H1 (cell line): Measurements from ENCODE around the gene KIAA0040. TPM values are rescaled to one million over a fixed set of nuclear protein-coding genes. Genes with fewer than 3 reads are reported as not detected.
A peak's percentile ranks its signal among the peaks of the same experiment; 100 is the strongest.

Experiments used
- CTCF ChIA-PET: fragments of 300-600 bp; sonication (Branson Sonifier 250); formaldehyde crosslinking; loops from one replicate; lab custom pipeline; 2021; ENCODE audit not compliant: partially characterized antibody; lab: Charles Lee
- POLR2A ChIA-PET: fragments of 300-600 bp; sonication (Branson Sonifier 250); formaldehyde crosslinking; loops from one replicate; lab custom pipeline; 2021; ENCODE audit warnings: inconsistent platforms; ENCODE audit not compliant: partially characterized antibody; lab: Charles Lee
- DNase-seq, 2 experiments: peaks; one replicate each; pipeline versions ENCODE4 v3.0.0 to v3.0.0-alpha.2; 2010 to 2022; ENCODE audit warnings: low spot score in 2 of 2, low read depth in 1 of 2, mixed read lengths in 1 of 2
- FAIRE-seq: peaks from 2 replicates; lab custom pipeline; 2011; peaks lifted over from hg19 to GRCh38; lab: Jason Lieb, UNC
- H2AFZ ChIP-seq: 2 replicates; pipeline ENCODE4 v1.8.1; 2012; ENCODE audit warnings: low read length, inconsistent platforms
- H2AK5ac ChIP-seq: 2 replicates; pipeline ENCODE4 v1.6.1; 2013; ENCODE audit warnings: low read depth, low read length
- H2BK120ac ChIP-seq: replicated peaks from 2 replicates; pipeline ENCODE3; 2013; ENCODE audit warnings: low read depth, low read length, inconsistent platforms
- H2BK12ac ChIP-seq: 2 replicates; pipeline ENCODE4 v1.6.1; 2013; ENCODE audit warnings: low read depth, low read length
- H2BK15ac ChIP-seq: 2 replicates; pipeline ENCODE4 v1.6.1; 2013; ENCODE audit warnings: low read length
- H2BK20ac ChIP-seq: 2 replicates; pipeline ENCODE4 v1.6.1; 2013; ENCODE audit warnings: low read length
- H2BK5ac ChIP-seq: 2 replicates; pipeline ENCODE4 v1.6.1; 2013; ENCODE audit warnings: low read depth, low read length
- H3K14ac ChIP-seq: 2 replicates; pipeline ENCODE4 v1.6.1; 2013; ENCODE audit warnings: inconsistent platforms; ENCODE audit not compliant: insufficient read length
- H3K18ac ChIP-seq: 2 replicates; pipeline ENCODE4 v1.6.1; 2013; ENCODE audit warnings: low read length; ENCODE audit errors: extremely low read depth
- H3K23ac ChIP-seq: 2 replicates; pipeline ENCODE4 v1.6.1; 2013; ENCODE audit warnings: inconsistent platforms; ENCODE audit not compliant: insufficient read length
- H3K23me2 ChIP-seq: 2 replicates; pipeline ENCODE4 v1.6.1; 2013; ENCODE audit warnings: low read depth, low read length
- H3K27ac ChIP-seq: 2 replicates; pipeline ENCODE4 v1.6.1; 2011; ENCODE audit warnings: low read depth, low read length, inconsistent platforms
- H3K27me3 ChIP-seq, 4 experiments: replicated peaks in 1 of 4; 1 replicate in 1 of 4; 2 replicates in 3 of 4; pipeline versions ENCODE4 v1.6.1 to v1.8.1; 2011 to 2013; ENCODE audit warnings: low read length in 3 of 4, mild to moderate bottlenecking in 3 of 4, inconsistent platforms in 2 of 4, mixed read lengths in 2 of 4, moderate library complexity in 1 of 4; ENCODE audit not compliant: control insufficient read depth in 3 of 4, insufficient read depth in 3 of 4; ENCODE audit errors: extremely low read depth in 1 of 4
- H3K36me3 ChIP-seq, 4 experiments: 2 replicates each; pipeline versions ENCODE4 v1.6.1 to v1.8.1; 2011 to 2013; ENCODE audit warnings: mild to moderate bottlenecking in 4 of 4, low read length in 3 of 4, moderate library complexity in 2 of 4, control low read depth in 1 of 4, inconsistent platforms in 1 of 4; ENCODE audit not compliant: insufficient read depth in 4 of 4, control insufficient read depth in 2 of 4
- H3K4ac ChIP-seq: replicated peaks from 2 replicates; pipeline ENCODE3; 2013; ENCODE audit warnings: low read length, low read depth, mixed read lengths, inconsistent platforms; ENCODE audit not compliant: insufficient read length
- H3K4me1 ChIP-seq, 4 experiments: replicated peaks in 1 of 4; 1 replicate in 1 of 4; 2 replicates in 3 of 4; pipeline versions ENCODE4 v1.6.1 to v1.8.1; 2011 to 2013; ENCODE audit warnings: low read length in 3 of 4, inconsistent platforms in 2 of 4, mixed read lengths in 1 of 4; ENCODE audit not compliant: insufficient read depth in 4 of 4, control insufficient read depth in 3 of 4
- H3K4me2 ChIP-seq, 2 experiments: 2 replicates each; pipeline versions ENCODE4 v1.6.1 to v1.8.1; 2011 to 2013; ENCODE audit warnings: low read depth in 2 of 2, low read length in 2 of 2, control low read depth in 1 of 2, inconsistent platforms in 1 of 2, mild to moderate bottlenecking in 1 of 2; ENCODE audit not compliant: insufficient read depth in 1 of 2
- H3K4me3 ChIP-seq, 4 experiments: fragments of 200-600, 300-600 bp in 1 of 4; sonication (generic), shearing (Covaris generic), sonication (Bioruptor Twin) in 1 of 4; 2 replicates each; pipeline versions ENCODE4 v1.5.1 to v1.8.1; 2011 to 2016; ENCODE audit warnings: low read length in 4 of 4, low read depth in 3 of 4, control low read depth in 2 of 4, inconsistent platforms in 2 of 4, mild to moderate bottlenecking in 2 of 4, mixed read lengths in 1 of 4, moderate library complexity in 1 of 4; ENCODE audit not compliant: insufficient read depth in 2 of 4; ENCODE audit errors: extremely low read depth in 1 of 4
- H3K56ac ChIP-seq: replicated peaks from 2 replicates; pipeline ENCODE3; 2013; ENCODE audit warnings: low read depth, mild to moderate bottlenecking, mixed read lengths, low read length, inconsistent platforms; ENCODE audit not compliant: insufficient read length
- H3K79me1 ChIP-seq: 2 replicates; pipeline ENCODE4 v1.6.1; 2013; ENCODE audit warnings: low read depth, low read length, control low read depth
- H3K79me2 ChIP-seq, 2 experiments: 2 replicates each; pipeline versions ENCODE4 v1.6.1 to v1.8.1; 2012 to 2013; ENCODE audit warnings: low read length in 2 of 2, mild to moderate bottlenecking in 2 of 2, inconsistent platforms in 1 of 2; ENCODE audit not compliant: insufficient read depth in 2 of 2, control insufficient read depth in 1 of 2
- H3K9ac ChIP-seq, 4 experiments: replicated peaks in 1 of 4; 1 replicate in 1 of 4; 2 replicates in 3 of 4; pipeline versions ENCODE4 v1.6.1 to v1.8.1; 2011 to 2013; ENCODE audit warnings: low read depth in 3 of 4, low read length in 3 of 4, control low read depth in 2 of 4, mild to moderate bottlenecking in 2 of 4, moderate library complexity in 2 of 4, inconsistent platforms in 1 of 4; ENCODE audit errors: extremely low read depth in 1 of 4
- H3K9me3 ChIP-seq, 2 experiments: 2 replicates each; pipeline versions ENCODE4 v1.6.1 to v1.8.1; 2012 to 2013; ENCODE audit warnings: mild to moderate bottlenecking in 2 of 2, moderate library complexity in 2 of 2, control low read depth in 1 of 2, inconsistent platforms in 1 of 2, low read depth in 1 of 2, low read length in 1 of 2, mixed read lengths in 1 of 2; ENCODE audit not compliant: insufficient read depth in 2 of 2
- H4K20me1 ChIP-seq, 2 experiments: replicated peaks in 1 of 2; 2 replicates each; pipeline versions ENCODE3 to v1.8.1; 2011 to 2013; ENCODE audit warnings: inconsistent platforms in 2 of 2, low read length in 2 of 2, mild to moderate bottlenecking in 1 of 2; ENCODE audit not compliant: insufficient read depth in 2 of 2, control insufficient read depth in 1 of 2
- H4K5ac ChIP-seq: 2 replicates; pipeline ENCODE4 v1.6.1; 2013; ENCODE audit warnings: low read length, low read depth, mixed read lengths, inconsistent platforms; ENCODE audit not compliant: insufficient read length
- H4K8ac ChIP-seq: 2 replicates; pipeline ENCODE4 v1.8.0; 2013; ENCODE audit warnings: mild to moderate bottlenecking, moderate library complexity, low read length, inconsistent platforms; ENCODE audit not compliant: insufficient read depth; ENCODE audit errors: extremely low read depth
- H4K91ac ChIP-seq: replicated peaks from 2 replicates; pipeline ENCODE3; 2013; ENCODE audit warnings: low read length, mixed read lengths, inconsistent platforms; ENCODE audit not compliant: insufficient read length
- ASH2L ChIP-seq: fragments of 200-600, 300-600 bp; sonication (generic); IDR thresholded peaks from one replicate; pipeline ENCODE4 v1.7.1; 2017; ENCODE audit warnings: low read length
- BACH1 ChIP-seq: IDR thresholded peaks from 2 replicates; pipeline ENCODE4 v1.6.1; 2012; ENCODE audit warnings: low read length, improper control_type of control experiment
- CHD2 ChIP-seq: IDR thresholded peaks from 2 replicates; pipeline ENCODE4 v1.6.1; 2012; ENCODE audit warnings: low read length, improper control_type of control experiment
- GTF2F1 ChIP-seq: IDR thresholded peaks from 2 replicates; pipeline ENCODE4 v1.6.1; 2012; ENCODE audit warnings: low read depth, low read length, improper control_type of control experiment, borderline replicate concordance
- KDM4A ChIP-seq: IDR thresholded peaks from one replicate; pipeline ENCODE4 v1.7.1; 2012; ENCODE audit warnings: low read depth, mild to moderate bottlenecking, moderate library complexity, low read length, inconsistent platforms; ENCODE audit not compliant: severe bottlenecking
- MAFK ChIP-seq: IDR thresholded peaks from 2 replicates; pipeline ENCODE4 v1.6.1; 2012; ENCODE audit warnings: low read depth, mild to moderate bottlenecking, improper control_type of control experiment, low read length
- POU5F1 ChIP-seq: IDR thresholded peaks from 2 replicates; pipeline ENCODE4 v1.6.1; 2011; ENCODE audit warnings: low read depth, mild to moderate bottlenecking, low read length, moderate library complexity
- RBBP5 ChIP-seq: IDR thresholded peaks from 2 replicates; pipeline ENCODE4 v1.7.1; 2012; ENCODE audit warnings: low read depth, mild to moderate bottlenecking, inconsistent platforms, low read length, moderate library complexity, borderline replicate concordance
- RFX5 ChIP-seq: IDR thresholded peaks from 2 replicates; pipeline ENCODE4 v1.6.1; 2011; ENCODE audit warnings: low read depth, low read length, improper control_type of control experiment, borderline replicate concordance
- TAF1 ChIP-seq: IDR thresholded peaks from 2 replicates; pipeline ENCODE4 v1.6.1; 2011; ENCODE audit warnings: mild to moderate bottlenecking, low read depth, low read length
- USF2 ChIP-seq: IDR thresholded peaks from 2 replicates; pipeline ENCODE4 v1.6.1; 2011; ENCODE audit warnings: low read length, improper control_type of control experiment
- ZNF274 ChIP-seq: IDR thresholded peaks from 2 replicates; pipeline ENCODE4 v1.7.0; 2012; ENCODE audit warnings: low read length, borderline replicate concordance; ENCODE audit errors: extremely low read depth
- WGBS, 2 experiments: shearing (Covaris generic) in 1 of 2; methylation state at CpG; one replicate each; pipeline versions ENCODE4 v1.1.6 to v1.1.7; 2013 to 2015; ENCODE audit warnings: low lambda C conversion rate in 2 of 2, mixed read lengths in 2 of 2, inconsistent platforms in 1 of 2, low coverage in 1 of 2, missing lambda C conversion rate in 1 of 2; ENCODE audit not compliant: insufficient replicate concordance in 2 of 2, insufficient coverage in 1 of 2, insufficient read length in 1 of 2; ENCODE audit errors: extremely low coverage in 1 of 2, missing lambda C conversion rate in 1 of 2; 5-methylcytosine and 5-hydroxymethylcytosine counted together
- polyA plus RNA-seq, 7 experiments: library from polyadenylated mRNA; depleted of rRNA in 3 of 7; stranded (reverse) in 5 of 7; unstranded in 2 of 7; fragments of >200 nt in 5 of 7; fragments of 200-250 nt in 2 of 7; gene quantifications; 1 replicate in 5 of 7; 2 replicates in 1 of 7; 4 replicates in 1 of 7; pipeline versions ENCODE4 v1.2.1 to v1.2.3, GENCODE V29; 2011 to 2013; ENCODE audit warnings: missing spikeins in 2 of 7, mixed read lengths in 2 of 7
- total RNA-seq: library from RNA; stranded (reverse); fragmentation: NEBNext Ultra II Directional; extraction: Animal tissue kit (Norgen Biotek cat#: 25700); gene quantifications from 2 replicates; pipeline ENCODE4 v1.2.1, GENCODE V29; 2021

Gene KIAA0040
- total and polyA plus RNA-seq, 2 of the 8 experiments (the other 6 are each of a cell fraction or from before 2014, with no cell fraction given): 11.0 to 14.1 TPM

GRCh38 chr1:175155936-175156335 lies 36.6 kb downstream of the KIAA0040 start:
- Histone ChIP-seq H2BK20ac (0 out of 2 replicates have a peak overlapping the region, but pooled peaks have one; percentile 10), H4K8ac (no peak overlapping the region), H4K20me1 (no peaks in the 10 kb centered on the region), H2BK120ac (no peak overlapping the region), H4K91ac (no peak overlapping the region), H3K36me3 (no peaks in the 10 kb centered on the region), H3K9me3 (no peaks in the 10 kb centered on the region), H3K79me1 (no peaks in the 10 kb centered on the region), H3K14ac (no peak overlapping the region), H2BK15ac (no peak overlapping the region), H3K4ac (no peak overlapping the region), H3K23me2 (no peaks in the 10 kb centered on the region), H2BK12ac (no peak overlapping the region), H2AK5ac (no peak overlapping the region), H3K4me3 (no peak overlapping the region), H3K27ac (no peak overlapping the region), H2BK5ac (no peak overlapping the region), H4K5ac (no peak overlapping the region), H3K9ac (no peak overlapping the region), H3K4me2 (no peak overlapping the region), H3K23ac (no peak overlapping the region), H3K18ac (no peak overlapping the region), H3K56ac (no peak overlapping the region), H3K4me1 (peaks cover 0 to 2% (median under 1%) of the 10 kb centered on the region in 4 experiments; a peak in 1 of 7 replicates), H2AFZ (no peak overlapping the region), H3K79me2 (no peaks in the 10 kb centered on the region), H3K27me3 (no peaks in the 10 kb centered on the region; a peak in 2 of 7 replicates)
- CTCF ChIA-PET: interaction anchor here (0.7 to 12.5 kb wide), 49 partner anchors 9 to 603 kb away, joined by 3 to 243 read pairs (median 6); partner anchors contain the start of genes KIAA0040 and TNN
- TF ChIP-seq CHD2 (no peak), TAF1 (no peak), USF2 (no peak), RFX5 (no peak), MAFK (no peak), GTF2F1 (no peak), RBBP5 (no peak), ASH2L (no peak), BACH1 (no peak), KDM4A (no peak), POU5F1 (no peak), ZNF274 (no peak)
- POLR2A ChIA-PET: interaction anchor here (1.1 to 1.4 kb wide), 2 partner anchors 36 to 165 kb away, joined by 3 to 6 read pairs; no protein-coding TSS in a partner anchor
- FAIRE-seq (no peak), DNase-seq (no peak)
- 90% methylated on average over 5 of the region's 5 CpGs; no CpG with 5 or more reads in 1 of the 2 experiments for WGBS, 2 experiments
